Body of pancreas (tissue), 4 donors: ENCODE data around the gene CAPN2.

Experiments used
- POLR2A ChIP-seq, 3 donors: fragments of 450-650 bp; IDR thresholded peaks; one replicate each; pipeline ENCODE4 v1.6.1; 2016; ENCODE audit warnings: antibody characterized with exemption in 3 of 3, mild to moderate bottlenecking in 2 of 3
- TF ChIP-seq, protein P1 (sequence below), 7 experiments: fragments of 450-650 bp in 4 of 7; fragments of 200-600 bp in 3 of 7; sonication (generic) in 3 of 7; IDR thresholded peaks; one replicate each; pipeline ENCODE4 v1.5.1; 2016 to 2019; ENCODE audit warnings: antibody characterized with exemption in 7 of 7

DNA sequence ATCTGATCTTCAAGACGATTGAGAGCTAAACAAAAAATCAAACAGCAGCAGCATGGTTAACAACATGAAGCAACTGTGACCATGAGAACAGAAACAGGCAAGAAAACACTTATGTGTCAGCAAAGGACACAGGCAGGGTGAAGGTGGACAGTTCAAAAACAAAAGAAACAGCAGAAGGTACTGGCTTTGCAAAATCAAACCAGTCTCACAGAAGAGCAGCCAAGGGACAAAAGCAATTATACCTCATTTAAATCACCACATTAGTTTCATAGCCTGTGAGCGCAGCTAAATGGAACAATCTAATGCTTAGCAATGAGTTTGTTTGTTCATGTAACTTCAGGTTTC, 59.1 kb downstream of the CAPN2 start:
- TF ChIP-seq, protein P1, sequence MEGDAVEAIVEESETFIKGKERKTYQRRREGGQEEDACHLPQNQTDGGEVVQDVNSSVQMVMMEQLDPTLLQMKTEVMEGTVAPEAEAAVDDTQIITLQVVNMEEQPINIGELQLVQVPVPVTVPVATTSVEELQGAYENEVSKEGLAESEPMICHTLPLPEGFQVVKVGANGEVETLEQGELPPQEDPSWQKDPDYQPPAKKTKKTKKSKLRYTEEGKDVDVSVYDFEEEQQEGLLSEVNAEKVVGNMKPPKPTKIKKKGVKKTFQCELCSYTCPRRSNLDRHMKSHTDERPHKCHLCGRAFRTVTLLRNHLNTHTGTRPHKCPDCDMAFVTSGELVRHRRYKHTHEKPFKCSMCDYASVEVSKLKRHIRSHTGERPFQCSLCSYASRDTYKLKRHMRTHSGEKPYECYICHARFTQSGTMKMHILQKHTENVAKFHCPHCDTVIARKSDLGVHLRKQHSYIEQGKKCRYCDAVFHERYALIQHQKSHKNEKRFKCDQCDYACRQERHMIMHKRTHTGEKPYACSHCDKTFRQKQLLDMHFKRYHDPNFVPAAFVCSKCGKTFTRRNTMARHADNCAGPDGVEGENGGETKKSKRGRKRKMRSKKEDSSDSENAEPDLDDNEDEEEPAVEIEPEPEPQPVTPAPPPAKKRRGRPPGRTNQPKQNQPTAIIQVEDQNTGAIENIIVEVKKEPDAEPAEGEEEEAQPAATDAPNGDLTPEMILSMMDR (IDR thresholded peaks at IDR 0.05): no peak
- no peak for TF ChIP-seq POLR2A (IDR thresholded peaks at IDR 0.05)
